Stimulated activated naive CD4-positive, alpha-beta T cell (primary cell): Measurements from ENCODE around the gene PGAP2.
A peak's percentile ranks its signal among the peaks of the same experiment; 100 is the strongest.
"Not testable (repeated sequence)": the region's sequence is repeated elsewhere in the genome, so short reads cannot be mapped to it uniquely, and the experiment has no call there.

ENCODE experiments used
- DNase-seq, 6 experiments: peaks; one replicate each; lab custom pipeline; 2025; lab: John Stamatoyannopoulos, UW

PGAP2 gene

GRCh38 chr11:3807909-3808860 lies at the start of gene PGAP2:
Gene PGAP2 (plus strand): TSS chr11:3808560. CDS start chr11:3811260, 2,700 bp downstream.
- DNase-seq, result peak; percentile 19 to 62 (median 54)

GRCh38 chr11:3764266-3764665 lies 44.1 kb upstream of the PGAP2 start:
- no peak for DNase-seq

- DNase-seq, result not testable (repeated sequence)
Measured at GRCh38 chr11:3766836-3767235, 41.5 kb upstream of the PGAP2 start.

- no peak for DNase-seq
Measured at GRCh38 chr11:3767536-3767935, 40.8 kb upstream of the PGAP2 start.

GRCh38 chr11:3773180-3773579 lies 35.2 kb upstream of the PGAP2 start:
- DNase-seq, result no peak

- no peak for DNase-seq
Measured at GRCh38 chr11:3775736-3776406, 32.5 kb upstream of the PGAP2 start.

- no peak for DNase-seq
Measured at GRCh38 chr11:3781423-3781822, 26.9 kb upstream of the PGAP2 start.

- DNase-seq, result no peak
Measured at GRCh38 chr11:3782963-3783362, 25.4 kb upstream of the PGAP2 start.

GRCh38 chr11:3783611-3784010 lies 24.7 kb upstream of the PGAP2 start:
- DNase-seq, result no peak

- no peak for DNase-seq
Measured at GRCh38 chr11:3786781-3787428, 21.5 kb upstream of the PGAP2 start.

GRCh38 chr11:3794387-3794786 lies 14.0 kb upstream of the PGAP2 start:
- DNase-seq, result not testable (repeated sequence)

GRCh38 chr11:3795131-3796001 lies 13.0 kb upstream of the PGAP2 start:
- peak in 1 of 6 experiments; percentile 6 for DNase-seq

- DNase-seq, result no peak
Measured at GRCh38 chr11:3796002-3796311, 12.4 kb upstream of the PGAP2 start.

- peak in 1 of 6 experiments; percentile 30 for DNase-seq
Measured at GRCh38 chr11:3796346-3796745, 12.0 kb upstream of the PGAP2 start.

GRCh38 chr11:3796801-3797328 lies 11.5 kb upstream of the PGAP2 start:
- DNase-seq, result peak in 1 of 6 experiments; percentile 34

- peak; percentile 97 to 100 (median 100) for DNase-seq
Measured at GRCh38 chr11:3797329-3798090, 10.8 kb upstream of the PGAP2 start, which contains the start of gene NUP98. Gene NUP98 (minus strand): TSS chr11:3797554. CDS start chr11:3782117, 15,437 bp downstream.

GRCh38 chr11:3799143-3799542 lies 9.2 kb upstream of the PGAP2 start:
- no peak for DNase-seq

GRCh38 chr11:3799873-3800272 lies 8.5 kb upstream of the PGAP2 start:
- no peak for DNase-seq

GRCh38 chr11:3802011-3802790 lies 6.2 kb upstream of the PGAP2 start:
- DNase-seq, result no peak
